HG03196 (cell line): ENCODE data around the gene CEP112.

Experiments used
- ATAC-seq: cut with Tn5 transposase; IDR thresholded peaks from one replicate; pipeline ENCODE4 v1.9.1; 2021; ENCODE audit not compliant: unreplicated experiment

The CEP112 gene

GRCh38 chr17:65617496-65617895, 574.4 kb downstream of the CEP112 start:
- no peak for ATAC-seq

- ATAC-seq, result no peak
These were observed 582.2 kb downstream of the CEP112 start for GRCh38 chr17:65609749-65610148.

- ATAC-seq, result no peak
These were observed 582.6 kb downstream of the CEP112 start for GRCh38 chr17:65609286-65609685.

GRCh38 chr17:65604070-65604469, 587.9 kb downstream of the CEP112 start:
- no peak for ATAC-seq

GRCh38 chr17:65601881-65602280, 590.1 kb downstream of the CEP112 start:
- ATAC-seq, result no peak

- ATAC-seq, result no peak
These were observed 590.8 kb downstream of the CEP112 start for GRCh38 chr17:65601145-65601544.

GRCh38 chr17:65600518-65600917, 591.4 kb downstream of the CEP112 start:
- ATAC-seq, result no peak

GRCh38 chr17:65599650-65600049, 592.3 kb downstream of the CEP112 start:
- no peak for ATAC-seq

- no peak for ATAC-seq
These were observed 593.2 kb downstream of the CEP112 start for GRCh38 chr17:65598746-65599145.

GRCh38 chr17:65595071-65595656, 596.8 kb downstream of the CEP112 start:
- ATAC-seq, result no peak

- no peak for ATAC-seq
These were observed 597.8 kb downstream of the CEP112 start for GRCh38 chr17:65593855-65594845.

GRCh38 chr17:65593092-65593854, 598.7 kb downstream of the CEP112 start:
- no peak for ATAC-seq

GRCh38 chr17:65592125-65592965, 599.6 kb downstream of the CEP112 start:
- no peak for ATAC-seq

GRCh38 chr17:65589321-65589720, 602.6 kb downstream of the CEP112 start:
- no peak for ATAC-seq

- no peak for ATAC-seq
These were observed 603.6 kb downstream of the CEP112 start for GRCh38 chr17:65588181-65588808.

- no peak for ATAC-seq
These were observed 604.3 kb downstream of the CEP112 start for GRCh38 chr17:65587534-65588180.

- ATAC-seq, result no peak
These were observed 605.0 kb downstream of the CEP112 start for GRCh38 chr17:65586899-65587298.
